Erythroblast (primary cell): ENCODE data around the gene SPATS2L.

ENCODE experiments used
- GATA1 ChIP-seq: IDR thresholded peaks from 2 replicates; pipeline ENCODE4 v1.6.1; 2011; ENCODE audit warnings: low read depth, mild to moderate bottlenecking, control low read depth, low read length, moderate library complexity
- POLR2A ChIP-seq: IDR thresholded peaks from 2 replicates; pipeline ENCODE4 v1.6.1; 2011; ENCODE audit warnings: mild to moderate bottlenecking, low read length

- TF ChIP-seq POLR2A = no peak
- no peak for TF ChIP-seq GATA1
Observed at GRCh38 chr2:200335657-200336056, 29.2 kb downstream of the SPATS2L start.
